GM12865 (cell line): ENCODE results near the gene LARGE1.
A peak's percentile ranks its signal among the peaks of the same experiment; 100 is the strongest.

Experiments
- DNase-seq: peaks from one replicate; pipeline ENCODE4 v3.0.0; 2010; ENCODE audit warnings: low read depth
- H3K4me3 ChIP-seq: 2 replicates; pipeline ENCODE4 v1.5.1; 2011; ENCODE audit warnings: mild to moderate bottlenecking, low read depth, low read length, control low read depth
- CTCF ChIP-seq: IDR thresholded peaks from 2 replicates; pipeline ENCODE4 v1.5.1; 2011; ENCODE audit warnings: low read length, control low read depth, low read depth, inconsistent platforms; ENCODE audit not compliant: insufficient read depth; ENCODE audit errors: missing control alignments

Gene LARGE1

GRCh38 chr22:33873666-33874065, 46.6 kb downstream of the LARGE1 start:
- TF ChIP-seq CTCF, result no peak
- no peak for DNase-seq
- H3K4me3 ChIP-seq, result no peak overlapping the region

GRCh38 chr22:33873186-33873585, 47.1 kb downstream of the LARGE1 start:
- no peak overlapping the region for H3K4me3 ChIP-seq
- TF ChIP-seq CTCF, result no peak
- DNase-seq, result no peak

- no peak for TF ChIP-seq CTCF
- DNase-seq, result peak; percentile 33
Observed at GRCh38 chr22:33871935-33872334, 48.3 kb downstream of the LARGE1 start.

GRCh38 chr22:33869946-33870345, 50.3 kb downstream of the LARGE1 start:
- DNase-seq, result no peak
- TF ChIP-seq CTCF, result no peak
- no peak overlapping the region for H3K4me3 ChIP-seq

More at GRCh38 chr22:33871935-33872334, 48.3 kb downstream of the LARGE1 start:
- no peak overlapping the region for H3K4me3 ChIP-seq

GRCh38 chr22:33867971-33868370, 52.3 kb downstream of the LARGE1 start:
- no peak for DNase-seq
- TF ChIP-seq CTCF, result no peak
- H3K4me3 ChIP-seq, result no peak overlapping the region

- no peak for TF ChIP-seq CTCF
- DNase-seq, result no peak
Observed at GRCh38 chr22:33867118-33867866, 53.0 kb downstream of the LARGE1 start.

GRCh38 chr22:33866511-33866910, 53.8 kb downstream of the LARGE1 start:
- TF ChIP-seq CTCF, result no peak
- H3K4me3 ChIP-seq, result no peak overlapping the region
- no peak for DNase-seq

More at GRCh38 chr22:33867118-33867866, 53.0 kb downstream of the LARGE1 start:
- no peak overlapping the region for H3K4me3 ChIP-seq
